Inflammatory macrophage treated with lipopolysaccharide for 4 hours (primary cell): Measurements from ENCODE around the gene DYNLRB1.
A peak's percentile ranks its signal among the peaks of the same experiment; 100 is the strongest.
"Not testable (repeated sequence)": the region's sequence is repeated elsewhere in the genome, so short reads cannot be mapped to it uniquely, and the experiment has no call there.

Experiments used
- DNase-seq: peaks from one replicate; pipeline ENCODE4 v3.0.0-alpha.2; 2020

Gene DYNLRB1

DNA sequence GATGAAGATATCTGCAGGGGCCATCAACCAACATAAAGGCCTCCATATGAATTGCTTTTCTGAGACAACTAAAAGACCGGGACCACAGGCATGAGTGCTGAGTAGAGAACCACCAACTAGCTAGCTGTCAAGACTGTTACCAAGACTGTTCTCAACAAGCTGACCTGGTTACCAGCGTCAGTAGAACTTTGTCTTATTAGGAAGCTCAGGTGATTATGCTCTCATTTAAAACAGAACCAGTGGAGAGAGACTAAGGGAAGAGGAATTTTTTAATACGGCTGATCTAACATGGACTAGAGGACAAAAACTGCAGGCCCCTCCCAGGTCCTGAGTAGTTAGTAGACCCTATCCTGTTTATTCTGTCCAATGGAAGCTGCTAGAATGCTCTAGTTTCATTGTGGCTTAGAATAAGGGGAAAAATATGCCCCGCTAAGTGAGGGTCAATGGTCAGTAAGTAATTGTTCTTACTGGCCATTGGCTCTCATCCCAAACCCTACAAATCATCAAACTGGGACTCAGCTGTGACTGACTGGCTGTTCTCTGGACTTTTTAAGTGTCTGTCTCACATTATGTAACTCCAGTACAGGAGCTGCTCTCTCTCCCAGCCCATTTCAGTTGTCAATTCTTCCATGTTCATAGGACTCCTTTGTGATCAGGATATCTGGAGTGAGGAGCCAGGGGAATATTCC is 3.8 kb upstream of the DYNLRB1 start:
- no peak for DNase-seq

DNA sequence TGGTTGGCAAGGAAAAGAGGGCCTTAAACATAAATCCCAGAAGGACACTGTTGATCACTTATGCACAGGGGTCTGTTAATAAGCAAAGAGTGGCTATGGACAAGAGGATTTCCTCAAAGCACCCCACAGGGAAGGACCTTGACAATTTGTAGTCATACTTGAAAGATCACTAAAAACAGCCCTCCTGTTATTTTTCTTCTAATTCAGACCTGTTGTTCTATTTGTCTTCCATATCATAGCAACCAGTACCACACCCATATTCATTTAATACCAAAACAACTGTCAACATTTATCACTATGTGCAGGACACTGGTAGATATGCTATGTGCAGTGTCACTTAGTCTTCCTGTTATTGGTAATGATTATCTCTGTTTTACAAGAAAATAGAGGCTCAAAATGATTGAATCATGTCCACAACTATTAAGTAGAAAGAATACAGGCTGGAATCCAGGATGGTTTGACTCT is 3.2 kb upstream of the DYNLRB1 start:
- DNase-seq, result no peak

DNA sequence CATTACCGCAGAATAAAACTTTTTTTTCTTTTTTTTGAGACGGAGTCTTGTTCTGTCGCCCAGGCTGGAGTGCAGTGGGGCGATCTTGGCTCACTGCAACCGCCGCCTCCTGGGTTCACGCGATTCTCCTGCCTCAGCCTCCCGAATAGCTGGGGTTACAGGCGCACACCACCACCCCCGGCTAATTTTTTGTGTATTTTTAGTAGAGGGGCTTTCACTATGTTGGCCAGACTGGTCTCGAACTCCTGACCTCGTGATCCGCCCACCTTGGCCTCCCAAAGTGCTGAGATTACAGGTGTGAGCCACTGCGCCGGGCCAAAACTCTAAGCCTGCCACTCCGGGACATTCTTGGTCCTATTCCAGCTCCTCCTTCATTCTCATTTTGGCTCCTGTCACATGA is 2.2 kb upstream of the DYNLRB1 start:
- not testable (repeated sequence) for DNase-seq

DNA sequence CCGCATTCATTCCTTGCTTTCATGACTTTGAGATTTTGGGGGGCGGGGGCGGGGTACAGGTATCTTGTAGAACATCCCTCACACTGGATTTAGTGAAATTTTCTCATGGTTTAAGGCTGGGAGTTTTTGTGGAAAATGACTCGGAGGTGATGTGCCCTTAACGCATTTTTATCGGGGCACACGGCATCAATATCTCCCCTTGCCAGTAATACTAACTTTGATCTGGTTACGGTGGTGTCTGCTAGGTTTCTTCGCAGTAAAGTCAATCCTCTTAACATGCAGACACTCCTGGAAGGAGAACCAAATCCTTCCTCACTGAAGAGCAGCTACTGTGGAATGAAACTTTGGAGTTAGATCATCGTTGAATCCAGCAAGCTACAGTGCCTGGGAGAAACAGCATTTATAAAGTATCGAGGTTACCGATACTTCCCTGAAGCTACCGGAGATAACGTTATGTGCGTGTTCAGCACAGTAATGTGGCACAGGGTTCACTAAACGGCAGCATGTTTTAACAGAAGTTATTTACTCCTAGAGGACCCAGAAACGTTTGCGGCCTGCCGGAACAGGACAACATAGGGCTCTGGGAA is 1.2 kb upstream of the DYNLRB1 start:
- peak; percentile 6 for DNase-seq

GRCh38 chr20:34515484-34516246 is 557 bp upstream of the DYNLRB1 start:
- peak; percentile 29 for DNase-seq

- DNase-seq, result peak; percentile 62
These were observed 888 bp downstream of the DYNLRB1 start for GRCh38 chr20:34517114-34517505.

- DNase-seq, result not testable (repeated sequence)
These were observed 2.6 kb downstream of the DYNLRB1 start for GRCh38 chr20:34518863-34519262.

DNA sequence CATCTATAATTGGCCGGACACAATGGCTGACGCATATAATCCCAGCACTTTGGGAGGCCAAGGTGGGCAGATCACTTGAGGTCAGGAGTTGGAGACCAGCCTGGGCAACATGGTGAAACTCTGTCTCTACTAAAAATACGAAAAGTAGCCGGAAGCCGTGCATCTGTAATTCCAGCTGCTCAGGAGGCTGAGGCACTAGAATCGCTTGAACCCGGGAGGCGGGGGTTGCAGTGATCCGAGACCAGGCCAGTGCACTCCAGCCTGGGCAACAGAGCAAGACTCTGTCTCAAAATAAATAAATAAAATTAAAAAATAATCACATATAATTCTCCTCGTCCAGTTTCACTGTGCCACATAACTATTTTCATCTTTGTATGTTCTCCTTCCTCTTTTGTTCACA is 3.6 kb downstream of the DYNLRB1 start:
- DNase-seq, result not testable (repeated sequence)

GRCh38 chr20:34522969-34523871 is 7.0 kb downstream of the DYNLRB1 start:
- DNase-seq, result peak; percentile 5

- no peak for DNase-seq
These were observed 8.2 kb downstream of the DYNLRB1 start for GRCh38 chr20:34524426-34524825.

DNA sequence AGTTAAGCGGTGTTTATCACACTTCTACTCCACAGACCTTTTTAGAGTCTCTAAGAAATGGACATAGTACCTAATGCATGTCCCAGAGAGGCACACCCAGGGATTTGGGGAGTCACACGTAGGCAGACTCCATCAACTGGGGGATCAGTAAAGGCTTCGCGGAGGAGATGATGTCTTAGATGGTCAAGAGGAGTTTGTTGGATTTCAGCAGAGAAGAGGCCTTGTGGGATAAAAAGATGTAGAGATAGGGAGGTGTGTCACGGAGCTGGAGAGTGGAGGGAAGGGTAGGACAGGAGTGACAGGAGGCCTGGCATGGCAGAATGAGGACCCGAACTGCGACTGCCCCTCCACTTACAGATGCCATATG is 9.1 kb downstream of the DYNLRB1 start:
- no peak for DNase-seq

GRCh38 chr20:34525709-34526416 is 9.6 kb downstream of the DYNLRB1 start:
- peak; percentile 4 for DNase-seq

GRCh38 chr20:34526466-34526865 is 10.2 kb downstream of the DYNLRB1 start:
- DNase-seq, result no peak

GRCh38 chr20:34527016-34527415 is 10.8 kb downstream of the DYNLRB1 start:
- no peak for DNase-seq

DNA sequence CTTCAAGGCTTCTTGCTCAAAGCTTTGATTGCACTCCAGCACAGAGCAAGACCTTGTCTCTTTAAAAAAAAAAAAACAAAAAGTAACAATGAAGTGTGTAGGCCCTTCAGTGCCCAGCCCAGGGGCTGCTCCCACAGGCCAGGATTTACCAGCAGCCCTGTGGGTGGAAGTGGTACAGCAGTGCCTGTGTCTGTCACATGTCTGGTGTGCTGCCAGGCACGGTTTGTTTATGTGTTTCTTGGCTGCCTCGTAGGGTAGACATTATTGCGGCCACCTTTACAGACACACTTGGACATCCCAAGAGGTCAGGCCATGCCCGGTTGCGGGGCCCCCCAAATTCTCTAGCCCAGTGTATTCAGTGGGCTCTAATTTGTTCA is 12.7 kb downstream of the DYNLRB1 start:
- no peak for DNase-seq

DNA sequence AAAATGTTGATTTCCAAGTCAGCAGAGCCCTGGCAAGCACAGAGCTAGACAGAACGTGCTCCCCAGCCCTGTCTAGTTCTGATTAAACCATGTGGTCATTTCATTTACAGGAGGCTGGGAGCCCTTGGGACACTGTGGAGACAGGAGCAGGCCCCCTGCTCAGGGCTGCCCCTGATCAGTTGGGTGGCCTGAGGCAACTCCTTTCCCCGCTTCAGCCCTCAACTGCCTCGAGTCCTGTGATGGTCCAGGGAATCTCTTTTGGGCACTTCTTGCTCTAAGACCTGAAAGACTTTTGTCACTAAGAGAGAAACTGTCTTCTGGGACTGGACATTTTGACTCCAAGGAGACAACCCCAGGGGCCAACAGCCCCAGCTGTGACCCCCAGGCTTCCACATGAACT is 13.5 kb downstream of the DYNLRB1 start:
- no peak for DNase-seq

- no peak for DNase-seq
These were observed 14.1 kb downstream of the DYNLRB1 start for GRCh38 chr20:34530342-34530741.

DNA sequence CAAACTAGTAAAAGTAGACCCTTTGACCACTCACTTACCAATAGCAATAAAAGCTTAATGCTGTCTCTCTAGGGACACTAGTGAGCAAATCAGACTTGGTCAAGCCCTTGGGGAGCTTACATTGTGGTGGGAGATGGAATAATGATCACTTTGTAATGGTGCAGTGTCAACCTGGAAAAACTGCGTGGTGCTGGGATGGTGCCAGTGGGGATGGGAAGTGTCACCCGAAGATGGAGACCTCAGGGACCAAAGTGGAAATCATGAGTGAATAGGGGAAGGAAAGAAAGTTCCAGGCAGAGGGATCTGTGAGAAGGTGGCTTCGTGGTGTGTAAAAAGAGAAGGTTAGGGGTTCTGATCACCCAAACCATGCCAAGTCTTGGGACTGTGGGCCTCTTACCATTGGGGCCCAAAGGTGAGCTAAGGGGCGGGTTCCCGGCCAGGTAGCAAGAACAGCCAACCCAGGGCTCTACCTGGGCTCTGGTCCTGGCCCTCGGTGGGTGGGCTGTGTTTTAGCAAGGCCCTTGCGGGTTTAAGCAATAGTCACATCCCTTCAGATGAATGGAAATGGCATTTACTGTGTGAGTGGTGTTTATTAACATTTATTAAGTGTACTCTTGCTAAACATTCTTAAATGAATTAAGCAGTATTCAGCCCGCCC is 15.5 kb downstream of the DYNLRB1 start:
- DNase-seq, result no peak

DNA sequence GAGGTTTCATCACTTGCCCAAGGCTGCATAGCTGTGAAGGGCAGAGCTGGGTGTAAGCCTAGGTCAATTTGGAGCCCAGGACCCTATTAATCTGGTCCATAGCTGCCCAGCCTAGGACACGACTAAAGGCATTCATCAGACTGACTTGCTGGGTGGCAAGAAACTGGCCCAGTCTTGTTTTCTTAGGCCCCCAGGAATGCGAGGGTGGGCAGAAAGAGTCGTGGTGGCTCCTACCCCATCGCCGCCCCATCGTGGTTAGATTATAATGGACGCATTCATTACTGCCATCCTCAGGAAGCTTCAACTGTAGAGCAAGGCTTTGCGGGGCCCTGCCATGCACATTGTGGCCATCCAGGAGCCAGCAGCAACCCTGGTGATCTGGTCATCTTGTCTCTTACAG is 16.1 kb downstream of the DYNLRB1 start:
- DNase-seq, result no peak

DNA sequence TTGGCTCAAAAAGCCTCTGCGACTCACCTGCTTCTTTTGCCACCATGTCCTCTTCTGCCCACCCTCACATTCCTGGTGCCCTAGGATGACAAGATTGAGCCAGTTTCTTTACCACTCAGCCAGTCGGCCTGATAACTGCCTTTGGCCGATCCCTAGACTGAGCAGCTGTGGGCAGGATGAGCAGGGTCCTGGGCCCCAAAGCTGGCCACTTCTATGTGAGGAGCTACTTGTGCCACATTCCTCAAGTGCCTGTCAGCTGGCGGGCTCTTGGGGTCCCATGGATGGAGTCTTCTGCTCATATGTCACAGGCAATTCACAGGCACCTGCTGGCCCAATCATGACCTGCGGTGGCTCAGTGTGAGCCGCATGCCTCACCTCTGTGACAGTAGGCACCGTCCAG is 16.5 kb downstream of the DYNLRB1 start:
- no peak for DNase-seq

- DNase-seq, result no peak
These were observed 18.4 kb downstream of the DYNLRB1 start for GRCh38 chr20:34534391-34535165.
